ENCODE data around the gene ASRGL1.

The ASRGL1 gene

GRCh38 chr11:62418136-62418535 is 80.9 kb downstream of the ASRGL1 start:
- Histone ChIP-seq H3K9ac (ENCODE audit: low read length) (no peak overlapping the region), H2BK15ac (ENCODE audit: low read depth, poor library complexity, severe bottlenecking) (no peak overlapping the region), H3K79me1 (replicated peaks; ENCODE audit: low read length, poor library complexity, severe bottlenecking) (no peaks in the 10 kb centered on the region), H3K4me2 (ENCODE audit: low read length, poor library complexity, severe bottlenecking) (no peak overlapping the region), H3K36me3 (ENCODE audit: control insufficient read depth in 1 of 2, insufficient read depth in 2 of 2, low read depth in 1 of 2, low read length in 2 of 2) (no peaks in the 10 kb centered on the region), H2BK5ac (ENCODE audit: low read depth, low read length, poor library complexity, severe bottlenecking) (no peak overlapping the region), H4K8ac (ENCODE audit: low read length) (peak overlapping the region; percentile 69), H2BK12ac (ENCODE audit: low read length in 2 of 2) (no peak overlapping the region), H2AK5ac (ENCODE audit: low read length, severe bottlenecking) (no peak overlapping the region), H3K4me3 (ENCODE audit: insufficient read depth in 1 of 2, low read depth in 1 of 2, low read length in 2 of 2) (no peak overlapping the region), H3K27ac (ENCODE audit: low read length, poor library complexity, severe bottlenecking) (no peak overlapping the region), H4K91ac (ENCODE audit: low read length) (no peak overlapping the region), H3K27me3 (ENCODE audit: control insufficient read depth in 1 of 2, insufficient read depth in 1 of 2, low read length in 2 of 2) (peaks cover 0 to 6% of the 10 kb centered on the region in 2 experiments), H3K14ac (ENCODE audit: low read length in 2 of 2) (no peak overlapping the region), H2BK120ac (ENCODE audit: low read depth, low read length) (no peak overlapping the region), H3K18ac (ENCODE audit: low read depth in 1 of 2, low read length in 2 of 2) (no peak overlapping the region), H2AFZ (ENCODE audit: low read depth, low read length) (no peak overlapping the region), H3K23ac (ENCODE audit: low read length in 2 of 2) (no peak overlapping the region), H3K9me3 (ENCODE audit: control insufficient read depth, low read length) (no peaks in the 10 kb centered on the region), H3K4me1 (ENCODE audit: control insufficient read depth, insufficient read depth, low read depth, low read length) (peaks cover 2% of the 10 kb centered on the region), H3K4ac (ENCODE audit: low read depth in 1 of 2, low read length in 2 of 2) (no peak overlapping the region)
- no peak for DNase-seq
- WGBS, result 85% methylated on average over 4 of the region's 5 CpGs

- Histone ChIP-seq H2BK5ac (ENCODE audit: low read depth, low read length, poor library complexity, severe bottlenecking) (no peak within 1 kb of the TSS), H2AK5ac (ENCODE audit: low read length, severe bottlenecking) (peak within 1 kb of the TSS; percentile 51), H3K27ac (ENCODE audit: low read length, poor library complexity, severe bottlenecking) (no peak within 1 kb of the TSS), H4K91ac (ENCODE audit: low read length) (peak within 1 kb of the TSS; percentile 50), H2BK15ac (ENCODE audit: low read depth, poor library complexity, severe bottlenecking) (peak within 1 kb of the TSS; percentile 48), H3K9ac (ENCODE audit: low read length) (peak within 1 kb of the TSS; percentile 67), H3K27me3 (ENCODE audit: control insufficient read depth in 1 of 2, insufficient read depth in 1 of 2, low read length in 2 of 2) (peaks cover 0 to 6% of the 10 kb centered on the region in 2 experiments), H2BK120ac (ENCODE audit: low read depth, low read length) (no peak within 1 kb of the TSS), H3K23ac (ENCODE audit: low read length in 2 of 2) (no peak within 1 kb of the TSS), H4K8ac (ENCODE audit: low read length) (peak within 1 kb of the TSS; percentile 69), H3K4me1 (ENCODE audit: control insufficient read depth, insufficient read depth, low read depth, low read length) (peaks cover 7% of the 10 kb centered on the region), H2AFZ (ENCODE audit: low read depth, low read length) (no peak within 1 kb of the TSS), H3K4me2 (ENCODE audit: low read length, poor library complexity, severe bottlenecking) (no peak within 1 kb of the TSS), H2BK12ac (ENCODE audit: low read length in 2 of 2) (no peak within 1 kb of the TSS), H3K79me1 (replicated peaks; ENCODE audit: low read length, poor library complexity, severe bottlenecking) (no peaks in the 10 kb centered on the region), H3K18ac (ENCODE audit: low read depth in 1 of 2, low read length in 2 of 2) (peak within 1 kb of the TSS; percentile 29 to 43), H3K4me3 (ENCODE audit: insufficient read depth in 1 of 2, low read depth in 1 of 2, low read length in 2 of 2) (peak within 1 kb of the TSS in 1 of 2 experiments; percentile 15), H3K4ac (ENCODE audit: low read depth in 1 of 2, low read length in 2 of 2) (no peak within 1 kb of the TSS), H3K9me3 (ENCODE audit: control insufficient read depth, low read length) (no peaks in the 10 kb centered on the region), H3K14ac (ENCODE audit: low read length in 2 of 2) (no peak within 1 kb of the TSS), H3K36me3 (ENCODE audit: control insufficient read depth in 1 of 2, insufficient read depth in 2 of 2, low read depth in 1 of 2, low read length in 2 of 2) (no peaks in the 10 kb centered on the region)
- no peak for DNase-seq
- 91% methylated on average over 4 of the region's 4 CpGs for WGBS
These were observed 81.5 kb downstream of the ASRGL1 start, which contains the start of gene SCGB1A1 for GRCh38 chr11:62418733-62419132. TSS of gene SCGB1A1 (plus strand) at chr11:62419033. CDS start at chr11:62419096, 63 bp downstream.

GRCh38 chr11:62419314-62419929 is 82.2 kb downstream of the ASRGL1 start:
- Histone ChIP-seq H4K8ac (ENCODE audit: low read length) (no peak overlapping the region), H3K9ac (ENCODE audit: low read length) (peak overlapping the region; percentile 67), H3K4ac (ENCODE audit: low read depth in 1 of 2, low read length in 2 of 2) (no peak overlapping the region), H2BK15ac (ENCODE audit: low read depth, poor library complexity, severe bottlenecking) (no peak overlapping the region), H3K9me3 (ENCODE audit: control insufficient read depth, low read length) (no peaks in the 10 kb centered on the region), H3K4me3 (ENCODE audit: insufficient read depth in 1 of 2, low read depth in 1 of 2, low read length in 2 of 2) (peak overlapping the region in 1 of 2 experiments; percentile 15), H2AK5ac (ENCODE audit: low read length, severe bottlenecking) (no peak overlapping the region), H3K36me3 (ENCODE audit: control insufficient read depth in 1 of 2, insufficient read depth in 2 of 2, low read depth in 1 of 2, low read length in 2 of 2) (no peaks in the 10 kb centered on the region), H3K18ac (ENCODE audit: low read depth in 1 of 2, low read length in 2 of 2) (no peak overlapping the region), H4K91ac (ENCODE audit: low read length) (no peak overlapping the region), H2BK12ac (ENCODE audit: low read length in 2 of 2) (no peak overlapping the region), H2BK5ac (ENCODE audit: low read depth, low read length, poor library complexity, severe bottlenecking) (no peak overlapping the region), H3K27ac (ENCODE audit: low read length, poor library complexity, severe bottlenecking) (no peak overlapping the region), H3K4me1 (ENCODE audit: control insufficient read depth, insufficient read depth, low read depth, low read length) (peaks cover 8% of the 10 kb centered on the region), H3K4me2 (ENCODE audit: low read length, poor library complexity, severe bottlenecking) (no peak overlapping the region), H3K23ac (ENCODE audit: low read length in 2 of 2) (no peak overlapping the region), H3K79me1 (replicated peaks; ENCODE audit: low read length, poor library complexity, severe bottlenecking) (no peaks in the 10 kb centered on the region), H3K14ac (ENCODE audit: low read length in 2 of 2) (no peak overlapping the region), H2AFZ (ENCODE audit: low read depth, low read length) (no peak overlapping the region), H2BK120ac (ENCODE audit: low read depth, low read length) (no peak overlapping the region), H3K27me3 (ENCODE audit: control insufficient read depth in 1 of 2, insufficient read depth in 1 of 2, low read length in 2 of 2) (peaks cover 0 to 6% of the 10 kb centered on the region in 2 experiments)
- WGBS, result 28% methylated on average over 2 of the region's 5 CpGs
- no peak for DNase-seq

- H3K23ac ChIP-seq (ENCODE audit: low read length in 2 of 2), result no peak overlapping the region
- H2BK12ac ChIP-seq (ENCODE audit: low read length in 2 of 2), result no peak overlapping the region
- no peak overlapping the region for H3K14ac ChIP-seq (ENCODE audit: low read length in 2 of 2)
- H2BK5ac ChIP-seq (ENCODE audit: low read depth, low read length, poor library complexity, severe bottlenecking), result no peak overlapping the region
- peak overlapping the region in 1 of 2 experiments; percentile 15 for H3K4me3 ChIP-seq (ENCODE audit: insufficient read depth in 1 of 2, low read depth in 1 of 2, low read length in 2 of 2)
- H3K27ac ChIP-seq (ENCODE audit: low read length, poor library complexity, severe bottlenecking), result no peak overlapping the region
- H3K27me3 ChIP-seq (ENCODE audit: control insufficient read depth in 1 of 2, insufficient read depth in 1 of 2, low read length in 2 of 2), result peaks cover 0 to 6% of the 10 kb centered on the region in 2 experiments
- H3K9me3 ChIP-seq (ENCODE audit: control insufficient read depth, low read length), result no peaks in the 10 kb centered on the region
- H3K36me3 ChIP-seq (ENCODE audit: control insufficient read depth in 1 of 2, insufficient read depth in 2 of 2, low read depth in 1 of 2, low read length in 2 of 2), result no peaks in the 10 kb centered on the region
- H4K8ac ChIP-seq (ENCODE audit: low read length), result no peak overlapping the region
- H2AFZ ChIP-seq (ENCODE audit: low read depth, low read length), result no peak overlapping the region
- H4K91ac ChIP-seq (ENCODE audit: low read length), result no peak overlapping the region
- no peak overlapping the region for H2AK5ac ChIP-seq (ENCODE audit: low read length, severe bottlenecking)
- no peaks in the 10 kb centered on the region for H3K79me1 ChIP-seq (replicated peaks; ENCODE audit: low read length, poor library complexity, severe bottlenecking)
- DNase-seq, result no peak
- H3K4me2 ChIP-seq (ENCODE audit: low read length, poor library complexity, severe bottlenecking), result no peak overlapping the region
- H3K18ac ChIP-seq (ENCODE audit: low read depth in 1 of 2, low read length in 2 of 2), result no peak overlapping the region
- H2BK15ac ChIP-seq (ENCODE audit: low read depth, poor library complexity, severe bottlenecking), result no peak overlapping the region
- no peak overlapping the region for H3K4ac ChIP-seq (ENCODE audit: low read depth in 1 of 2, low read length in 2 of 2)
- peaks cover 8% of the 10 kb centered on the region for H3K4me1 ChIP-seq (ENCODE audit: control insufficient read depth, insufficient read depth, low read depth, low read length)
- no peak overlapping the region for H2BK120ac ChIP-seq (ENCODE audit: low read depth, low read length)
- WGBS, result no CpG with 5 or more reads among the region's 1 CpG
- H3K9ac ChIP-seq (ENCODE audit: low read length), result peak overlapping the region; percentile 67
These were observed 82.7 kb downstream of the ASRGL1 start for GRCh38 chr11:62419943-62420342.

Data from mesenchymal stem cell (in vitro differentiated cells and primary cell).